NB4 (cell line): ENCODE results near the gene CYB5A.

Source experiments
- POLR2A ChIP-seq: IDR thresholded peaks from 2 replicates; pipeline ENCODE4 v1.6.1; 2011; ENCODE audit warnings: mild to moderate bottlenecking; ENCODE audit not compliant: insufficient read length; ENCODE audit errors: extremely low read depth
- TF ChIP-seq, protein P1 (sequence below): IDR thresholded peaks from one replicate; pipeline ENCODE4 v1.5.1; 2012; ENCODE audit warnings: low read depth, low read length
- TF ChIP-seq, protein P2 (sequence below): IDR thresholded peaks from 2 replicates; pipeline ENCODE4 v1.6.1; 2011; ENCODE audit warnings: low read depth, low read length

DNA sequence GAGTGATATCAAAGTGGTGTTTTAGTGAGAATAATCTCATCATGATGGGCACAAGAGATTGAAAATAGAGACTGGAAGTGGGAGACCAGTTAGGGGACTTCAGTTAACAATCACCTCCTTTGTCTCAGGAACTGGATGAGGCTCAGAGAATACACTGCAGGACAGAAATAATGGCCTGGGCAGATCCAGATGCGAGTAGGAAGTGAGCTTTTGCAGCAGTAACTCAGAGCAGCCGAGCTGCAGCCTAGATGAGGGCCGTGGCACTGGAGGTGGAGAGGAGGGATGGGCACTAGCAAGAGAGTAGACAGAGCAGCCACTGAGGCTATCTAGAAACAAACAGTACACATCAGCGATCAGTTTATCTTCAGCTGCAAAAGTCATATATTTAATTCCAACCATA is 48.6 kb downstream of the CYB5A start:
- no peak for TF ChIP-seq POLR2A
- TF ChIP-seq, protein P1, sequence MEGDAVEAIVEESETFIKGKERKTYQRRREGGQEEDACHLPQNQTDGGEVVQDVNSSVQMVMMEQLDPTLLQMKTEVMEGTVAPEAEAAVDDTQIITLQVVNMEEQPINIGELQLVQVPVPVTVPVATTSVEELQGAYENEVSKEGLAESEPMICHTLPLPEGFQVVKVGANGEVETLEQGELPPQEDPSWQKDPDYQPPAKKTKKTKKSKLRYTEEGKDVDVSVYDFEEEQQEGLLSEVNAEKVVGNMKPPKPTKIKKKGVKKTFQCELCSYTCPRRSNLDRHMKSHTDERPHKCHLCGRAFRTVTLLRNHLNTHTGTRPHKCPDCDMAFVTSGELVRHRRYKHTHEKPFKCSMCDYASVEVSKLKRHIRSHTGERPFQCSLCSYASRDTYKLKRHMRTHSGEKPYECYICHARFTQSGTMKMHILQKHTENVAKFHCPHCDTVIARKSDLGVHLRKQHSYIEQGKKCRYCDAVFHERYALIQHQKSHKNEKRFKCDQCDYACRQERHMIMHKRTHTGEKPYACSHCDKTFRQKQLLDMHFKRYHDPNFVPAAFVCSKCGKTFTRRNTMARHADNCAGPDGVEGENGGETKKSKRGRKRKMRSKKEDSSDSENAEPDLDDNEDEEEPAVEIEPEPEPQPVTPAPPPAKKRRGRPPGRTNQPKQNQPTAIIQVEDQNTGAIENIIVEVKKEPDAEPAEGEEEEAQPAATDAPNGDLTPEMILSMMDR, result no peak
- TF ChIP-seq, protein P2, sequence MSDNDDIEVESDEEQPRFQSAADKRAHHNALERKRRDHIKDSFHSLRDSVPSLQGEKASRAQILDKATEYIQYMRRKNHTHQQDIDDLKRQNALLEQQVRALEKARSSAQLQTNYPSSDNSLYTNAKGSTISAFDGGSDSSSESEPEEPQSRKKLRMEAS, result no peak
